OCI-M2 (cell line): Measurements from ENCODE around the gene HSPB6.
A peak's percentile ranks its signal among the peaks of the same experiment; 100 is the strongest.

ENCODE experiments used
- DNase-seq: peaks from one replicate; lab custom pipeline; 2025; ENCODE audit not compliant: unreplicated experiment; lab: John Stamatoyannopoulos, UW

The HSPB6 gene

DNA sequence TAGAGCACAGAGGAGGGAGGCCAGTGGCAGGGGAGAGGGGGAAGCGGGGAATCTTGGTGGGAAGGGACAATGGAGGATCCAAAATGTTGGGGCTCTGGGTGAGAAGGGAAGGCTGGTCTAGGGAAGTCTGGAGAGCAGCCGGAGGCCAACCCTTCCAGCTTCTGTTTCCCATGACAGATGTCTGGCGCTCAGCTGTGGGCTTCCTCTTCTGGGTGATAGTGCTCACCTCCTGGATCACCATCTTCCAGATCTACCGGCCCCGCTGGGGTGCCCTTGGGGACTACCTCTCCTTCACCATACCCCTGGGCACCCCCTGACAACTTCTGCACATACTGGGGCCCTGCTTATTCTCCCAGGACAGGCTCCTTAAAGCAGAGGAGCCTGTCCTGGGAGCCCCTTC lies 10.3 kb downstream of the HSPB6 start:
- DNase-seq, result no peak

DNA sequence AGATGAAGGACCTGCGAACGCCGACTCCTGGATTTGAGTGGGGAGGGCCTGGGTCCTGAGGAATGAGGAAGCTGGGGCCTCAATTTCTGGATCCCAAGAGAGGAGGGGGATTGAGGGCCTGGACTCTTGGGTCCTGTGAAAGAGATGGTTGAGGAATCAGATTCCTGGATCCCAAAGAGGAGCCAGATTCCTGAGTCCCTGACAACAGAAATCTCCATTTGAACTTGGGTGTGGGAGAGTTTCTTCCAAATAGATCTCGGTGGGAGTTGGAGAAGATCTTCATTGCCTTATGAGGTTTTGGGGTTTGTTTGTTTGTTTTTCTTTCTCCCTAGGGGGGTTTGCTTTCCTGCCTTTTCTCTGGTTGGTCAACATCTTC lies 10.8 kb downstream of the HSPB6 start:
- DNase-seq, result no peak

DNA sequence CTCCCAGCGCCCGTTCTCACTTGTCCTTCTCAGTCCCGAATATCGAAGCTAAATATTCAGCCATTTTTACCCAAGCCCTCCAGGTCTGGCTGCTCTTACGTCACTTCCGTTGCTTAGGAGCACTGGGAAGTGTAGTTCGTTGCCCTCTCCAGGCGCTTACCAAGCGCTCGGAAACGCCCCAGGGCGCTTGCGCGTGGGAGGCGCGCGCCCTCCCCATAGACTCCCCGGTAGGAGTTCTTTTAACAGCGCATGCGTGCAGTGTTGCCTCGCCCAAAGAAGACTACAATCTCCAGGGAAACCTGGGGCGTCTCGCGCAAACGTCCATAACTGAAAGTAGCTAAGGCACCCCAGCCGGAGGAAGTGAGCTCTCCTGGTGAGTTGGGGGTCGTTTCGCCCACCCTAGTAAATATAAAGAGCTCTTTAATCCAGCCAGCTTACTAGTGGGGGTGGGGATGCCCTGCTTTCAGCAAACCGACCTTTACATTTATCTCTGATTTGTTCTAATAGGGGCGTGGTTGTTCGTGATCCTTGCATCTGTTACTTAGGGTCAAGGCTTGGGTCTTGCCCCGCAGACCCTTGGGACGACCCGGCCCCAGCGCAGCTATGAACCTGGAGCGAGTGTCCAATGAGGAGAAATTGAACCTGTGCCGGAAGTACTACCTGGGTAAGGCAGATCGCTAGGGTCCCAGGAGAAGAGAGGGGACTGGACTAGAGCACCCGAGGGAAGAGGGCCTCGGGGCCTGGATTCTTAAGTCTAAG lies 11.3 kb downstream of the HSPB6 start, which contains the start of the genes PSENEN and U2AF1L4:
PSENEN (plus strand) TSS at position 324 of the 759 bp plus-strand sequence; CDS start at position 604, 280 bp downstream.
U2AF1L4 (minus strand) TSS at position 91 of the 759 bp plus-strand sequence; CDS start at position 64, 27 bp downstream.
- DNase-seq, result peak; percentile 100

GRCh38 chr19:35744430-35745327 lies 12.2 kb downstream of the HSPB6 start:
- peak; percentile 98 for DNase-seq

GRCh38 chr19:35743640-35744429 lies 13.0 kb downstream of the HSPB6 start:
- DNase-seq, result no peak

GRCh38 chr19:35742121-35742724 lies 14.6 kb downstream of the HSPB6 start, which contains the start of gene IGFLR1:
Gene IGFLR1 (minus strand): TSS chr19:35742452. CDS start chr19:35741180, 1,272 bp downstream.
- no peak for DNase-seq

GRCh38 chr19:35741203-35741515 lies 15.7 kb downstream of the HSPB6 start:
- no peak for DNase-seq

- peak; percentile 99 for DNase-seq
These were observed 16.2 kb downstream of the HSPB6 start for GRCh38 chr19:35740423-35741202.

DNA sequence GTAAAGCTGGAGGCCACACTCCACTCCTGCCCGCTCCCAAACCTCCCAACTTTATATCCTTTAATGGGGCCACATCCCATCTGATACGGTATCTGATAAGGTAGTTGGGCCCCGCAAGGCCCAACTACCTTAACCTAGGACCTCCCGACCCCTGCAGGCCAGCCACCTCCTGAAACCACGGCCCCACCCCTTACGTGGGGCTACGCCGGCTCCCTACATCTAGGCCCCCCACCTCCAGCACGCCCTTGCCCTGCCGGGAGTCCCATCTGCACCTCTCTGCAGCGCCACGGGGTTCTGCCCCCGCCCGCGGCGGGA lies 16.8 kb downstream of the HSPB6 start:
- no peak for DNase-seq

DNA sequence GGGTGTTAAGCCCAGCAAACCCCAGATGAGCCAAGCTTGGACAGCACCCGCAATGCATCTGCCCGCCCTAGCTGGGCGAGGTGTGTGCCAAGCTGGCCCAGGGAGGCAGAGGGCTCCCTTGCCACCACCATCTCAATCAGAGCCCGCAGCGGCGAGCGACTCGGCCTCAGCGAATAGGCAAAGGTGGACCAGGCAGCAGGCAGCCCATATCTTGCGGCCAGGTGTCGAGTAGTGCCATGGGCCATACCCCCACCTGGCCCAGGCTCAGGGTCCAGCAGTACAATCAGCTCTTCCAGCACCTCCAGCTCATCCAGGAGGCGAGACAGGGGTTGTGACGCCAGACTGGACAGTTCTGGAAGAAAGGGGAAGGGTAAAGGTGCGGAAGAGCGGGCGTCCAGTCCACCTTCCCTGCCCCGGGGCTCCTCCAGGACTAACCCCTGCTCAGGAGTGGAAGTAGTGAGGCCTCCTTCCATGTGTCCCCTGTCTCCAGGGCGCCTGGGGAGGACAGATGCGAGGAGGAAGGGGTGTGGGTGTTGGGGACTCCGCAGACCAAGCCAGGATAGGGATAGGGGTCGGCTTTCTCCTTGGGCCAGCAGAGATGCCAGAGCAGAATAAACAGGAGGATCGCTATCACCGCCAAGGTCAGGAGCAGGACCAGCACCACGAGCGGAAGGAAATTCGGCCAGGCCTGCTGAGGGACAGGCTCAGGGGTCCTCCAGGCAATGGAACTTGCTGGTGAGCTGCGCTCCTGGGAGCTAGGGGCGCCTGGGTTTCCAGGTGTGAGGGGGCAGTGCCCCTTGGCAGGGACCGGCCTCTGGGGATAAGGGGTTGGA lies 17.3 kb downstream of the HSPB6 start:
- DNase-seq, result no peak

DNA sequence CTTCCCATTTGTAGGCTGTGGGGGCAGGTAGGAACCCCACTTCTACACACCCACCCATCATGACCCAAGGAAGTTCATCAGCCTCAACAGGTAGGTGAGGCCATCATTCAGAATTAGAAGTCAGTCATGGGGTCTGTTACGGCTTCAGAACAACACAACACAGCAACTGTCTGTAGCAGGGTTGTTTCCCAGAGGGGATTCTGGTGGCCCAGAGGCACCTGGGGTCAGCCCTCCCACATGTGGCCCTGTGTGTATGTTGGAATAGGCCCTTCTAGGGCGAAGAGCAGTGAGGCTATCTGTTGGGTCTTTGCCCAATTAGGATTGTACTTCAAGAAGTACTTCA lies 18.0 kb downstream of the HSPB6 start:
- DNase-seq, result no peak

DNA sequence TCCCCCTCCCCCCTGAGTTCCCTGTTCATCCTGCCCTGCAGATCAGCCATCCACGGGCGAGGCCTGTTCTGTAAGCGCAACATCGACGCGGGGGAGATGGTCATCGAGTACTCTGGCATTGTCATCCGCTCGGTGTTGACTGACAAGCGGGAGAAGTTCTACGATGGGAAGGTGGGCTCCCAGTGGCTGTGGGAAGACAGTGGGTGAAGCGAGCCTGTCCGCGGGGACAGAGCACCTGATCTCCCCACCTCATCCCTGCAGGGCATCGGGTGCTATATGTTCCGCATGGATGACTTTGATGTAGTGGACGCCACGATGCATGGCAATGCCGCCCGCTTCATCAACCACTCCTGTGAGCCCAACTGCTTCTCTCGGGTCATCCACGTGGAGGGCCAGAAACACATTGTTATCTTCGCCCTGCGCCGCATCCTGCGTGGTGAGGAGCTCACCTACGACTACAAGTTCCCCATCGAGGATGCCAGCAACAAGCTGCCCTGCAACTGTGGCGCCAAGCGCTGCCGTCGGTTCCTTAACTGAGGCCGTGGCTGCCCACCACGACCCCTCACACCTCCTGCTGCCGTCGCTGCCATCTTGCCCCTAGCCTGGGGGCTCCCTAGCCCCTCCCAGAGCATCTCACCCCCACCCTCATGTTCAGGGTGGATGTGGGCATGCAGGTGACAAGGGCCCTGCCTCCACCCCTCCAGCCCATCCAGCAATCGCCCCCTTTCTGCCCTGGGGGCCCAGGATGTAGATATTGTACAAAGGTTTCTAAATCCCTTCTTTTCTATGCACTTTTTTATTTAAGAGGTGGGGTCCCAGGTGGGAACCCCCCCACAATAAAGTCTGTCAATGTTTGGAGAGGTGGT lies 18.6 kb downstream of the HSPB6 start:
- DNase-seq, result no peak

GRCh38 chr19:35736913-35737886 lies 19.6 kb downstream of the HSPB6 start:
- DNase-seq, result no peak

DNA sequence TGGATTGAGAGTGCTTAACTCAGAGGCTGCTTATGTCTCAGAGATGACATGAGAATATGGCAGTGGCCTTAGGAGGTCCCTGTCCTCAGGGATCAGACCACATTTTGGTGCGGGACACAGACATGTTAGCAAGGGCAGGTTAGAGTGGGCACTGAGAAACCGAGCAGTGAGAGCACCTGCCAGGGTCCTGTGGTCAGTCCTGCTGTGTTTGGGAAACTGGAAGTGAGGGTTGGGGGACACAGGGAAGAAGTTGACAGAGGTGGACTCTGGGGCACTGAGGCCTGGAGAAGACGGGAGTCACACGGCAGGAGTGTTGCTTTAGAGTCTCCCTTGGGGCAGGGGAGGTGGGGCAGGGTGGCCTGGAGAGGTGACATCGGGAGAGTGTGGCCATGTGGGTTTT lies 21.9 kb downstream of the HSPB6 start:
- DNase-seq, result no peak

DNA sequence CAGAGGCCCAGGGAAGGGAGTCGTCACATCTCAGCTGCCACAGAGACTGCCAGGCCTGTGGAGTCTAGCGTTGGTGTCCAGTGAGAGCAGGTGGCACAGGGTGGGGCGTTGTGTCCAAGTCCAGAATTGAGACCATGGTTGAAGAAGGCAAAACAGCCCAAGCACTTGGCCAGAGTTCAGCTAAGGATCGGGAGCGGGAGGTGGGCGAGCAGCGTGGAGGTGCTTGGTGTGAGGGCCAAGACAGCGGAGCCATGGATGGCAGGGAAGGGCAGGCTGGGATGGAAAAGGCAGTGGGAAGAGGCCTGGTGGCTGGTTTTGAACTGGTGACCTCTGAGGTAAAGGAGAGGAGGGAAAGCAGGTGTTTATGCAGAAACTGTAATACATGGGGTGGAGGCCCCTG lies 22.6 kb downstream of the HSPB6 start:
- DNase-seq, result no peak

GRCh38 chr19:35733180-35734125 lies 23.4 kb downstream of the HSPB6 start:
- no peak for DNase-seq
